Fibroblast of the aortic adventitia (primary cell): ENCODE measurements around the gene AKAP12. TPM values are rescaled to one million over a fixed set of nuclear protein-coding genes. Genes with fewer than 3 reads are reported as not detected.
"Not testable (repeated sequence)": the region's sequence is repeated elsewhere in the genome, so short reads cannot be mapped to it uniquely, and the experiment has no call there.

ENCODE experiments used
- DNase-seq: peaks from one replicate; pipeline ENCODE4 v3.0.0-alpha.2; 2010; ENCODE audit warnings: low read depth
- H3K4me3 ChIP-seq: 2 replicates; pipeline ENCODE4 v1.5.1; 2011; ENCODE audit warnings: low read depth, mild to moderate bottlenecking, control low read depth, low read length, moderate library complexity
- total RNA-seq: library from RNA; depleted of rRNA; stranded (reverse); fragments of >200 nt; gene quantifications from 2 replicates; pipeline ENCODE4 v1.2.3, GENCODE V29; 2012; ENCODE audit warnings: low replicate concordance
- TF ChIP-seq, protein P1 (sequence below): IDR thresholded peaks from 2 replicates; pipeline ENCODE4 v1.5.1; 2011; ENCODE audit warnings: mild to moderate bottlenecking, low read length, control low read depth, inconsistent platforms; ENCODE audit not compliant: insufficient read depth

The AKAP12 gene
- total RNA-seq, 1 donor = 196 TPM

DNA sequence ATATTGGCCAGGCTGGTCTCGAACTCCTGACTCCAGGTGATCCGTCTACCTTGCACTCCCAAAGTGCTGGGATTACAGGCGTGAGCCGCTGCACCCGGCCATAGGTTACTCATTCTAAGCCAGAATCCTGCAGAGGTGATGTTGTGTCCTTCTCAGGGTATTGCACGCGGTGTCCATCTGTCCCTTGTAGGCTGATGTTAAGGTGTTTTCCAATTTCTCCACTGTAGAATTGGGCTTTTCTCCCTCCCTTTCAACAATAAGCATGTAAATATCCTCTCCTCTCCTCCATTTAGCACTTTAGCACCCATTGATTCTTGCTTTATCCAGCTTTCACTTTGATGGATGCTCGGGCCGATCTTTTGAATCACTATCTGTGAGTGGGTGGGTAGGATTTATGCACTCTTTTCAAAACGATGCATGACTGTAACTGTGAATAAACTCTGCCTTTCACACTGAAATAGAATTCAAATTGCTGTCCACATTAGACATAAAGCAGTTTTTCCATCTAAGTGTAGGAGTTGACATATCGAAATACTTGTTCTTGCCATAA lies 99.0 kb downstream of the AKAP12 start:
- TF ChIP-seq, protein P1, sequence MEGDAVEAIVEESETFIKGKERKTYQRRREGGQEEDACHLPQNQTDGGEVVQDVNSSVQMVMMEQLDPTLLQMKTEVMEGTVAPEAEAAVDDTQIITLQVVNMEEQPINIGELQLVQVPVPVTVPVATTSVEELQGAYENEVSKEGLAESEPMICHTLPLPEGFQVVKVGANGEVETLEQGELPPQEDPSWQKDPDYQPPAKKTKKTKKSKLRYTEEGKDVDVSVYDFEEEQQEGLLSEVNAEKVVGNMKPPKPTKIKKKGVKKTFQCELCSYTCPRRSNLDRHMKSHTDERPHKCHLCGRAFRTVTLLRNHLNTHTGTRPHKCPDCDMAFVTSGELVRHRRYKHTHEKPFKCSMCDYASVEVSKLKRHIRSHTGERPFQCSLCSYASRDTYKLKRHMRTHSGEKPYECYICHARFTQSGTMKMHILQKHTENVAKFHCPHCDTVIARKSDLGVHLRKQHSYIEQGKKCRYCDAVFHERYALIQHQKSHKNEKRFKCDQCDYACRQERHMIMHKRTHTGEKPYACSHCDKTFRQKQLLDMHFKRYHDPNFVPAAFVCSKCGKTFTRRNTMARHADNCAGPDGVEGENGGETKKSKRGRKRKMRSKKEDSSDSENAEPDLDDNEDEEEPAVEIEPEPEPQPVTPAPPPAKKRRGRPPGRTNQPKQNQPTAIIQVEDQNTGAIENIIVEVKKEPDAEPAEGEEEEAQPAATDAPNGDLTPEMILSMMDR = no peak
- peak overlapping the region; percentile 14 for H3K4me3 ChIP-seq
- no peak for DNase-seq

DNA sequence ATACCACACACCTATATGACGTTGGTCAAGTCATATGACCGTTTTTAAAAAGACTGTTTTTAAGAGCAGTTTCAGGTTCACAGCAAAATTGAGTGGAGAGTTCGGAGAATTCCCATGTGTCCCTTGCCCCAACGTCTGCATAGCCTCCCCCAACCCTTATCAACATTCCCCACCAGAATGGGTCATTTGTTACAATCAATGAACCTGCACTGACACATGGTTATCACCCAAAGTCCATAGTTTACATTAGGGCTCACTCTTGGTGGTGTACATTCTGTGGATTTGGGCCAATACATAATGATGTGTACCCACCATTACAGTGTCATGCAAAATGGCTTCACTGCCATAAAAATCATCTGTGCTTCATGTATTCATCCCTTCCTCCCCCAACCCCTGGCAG lies 99.6 kb downstream of the AKAP12 start:
- no peak overlapping the region for H3K4me3 ChIP-seq
- TF ChIP-seq, protein P1 = no peak
- DNase-seq = peak; percentile 31

DNA sequence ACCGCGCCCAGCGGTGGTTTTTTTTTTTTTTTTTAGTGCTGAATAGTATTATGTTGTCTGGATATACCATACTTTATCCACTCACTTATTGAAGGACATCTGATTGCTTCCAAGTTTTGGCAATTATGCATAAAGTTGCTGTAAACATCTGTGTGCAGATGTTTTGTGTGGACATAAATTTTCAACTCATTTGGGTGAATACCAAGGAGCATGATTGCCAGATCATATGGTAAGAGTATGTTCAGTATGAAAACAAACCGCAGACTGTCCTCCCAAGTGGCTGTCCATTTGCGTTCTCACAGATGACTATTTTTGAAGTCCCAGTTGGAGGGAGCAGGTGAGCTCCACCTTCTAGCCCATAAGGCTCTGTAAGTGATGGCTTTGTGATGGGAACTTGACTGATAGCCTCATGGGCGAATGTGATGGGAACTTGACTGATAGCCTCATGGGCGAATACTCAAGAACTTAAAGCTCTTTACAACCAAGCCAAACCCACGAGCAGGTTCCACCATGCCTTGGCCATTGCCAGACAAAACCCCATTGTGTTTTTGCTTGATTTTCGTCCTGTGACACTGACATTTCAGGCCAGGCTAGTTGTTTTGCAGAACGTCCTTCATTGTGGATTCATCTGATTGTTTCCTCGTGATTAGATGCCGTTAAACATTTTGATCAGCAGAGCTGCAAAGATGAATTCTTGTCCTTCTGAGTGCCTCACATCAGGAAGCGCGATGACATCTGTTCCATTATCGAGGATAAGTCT lies 100.6 kb downstream of the AKAP12 start:
- TF ChIP-seq, protein P1 = no peak
- no peak for DNase-seq
- H3K4me3 ChIP-seq = no peak overlapping the region

DNA sequence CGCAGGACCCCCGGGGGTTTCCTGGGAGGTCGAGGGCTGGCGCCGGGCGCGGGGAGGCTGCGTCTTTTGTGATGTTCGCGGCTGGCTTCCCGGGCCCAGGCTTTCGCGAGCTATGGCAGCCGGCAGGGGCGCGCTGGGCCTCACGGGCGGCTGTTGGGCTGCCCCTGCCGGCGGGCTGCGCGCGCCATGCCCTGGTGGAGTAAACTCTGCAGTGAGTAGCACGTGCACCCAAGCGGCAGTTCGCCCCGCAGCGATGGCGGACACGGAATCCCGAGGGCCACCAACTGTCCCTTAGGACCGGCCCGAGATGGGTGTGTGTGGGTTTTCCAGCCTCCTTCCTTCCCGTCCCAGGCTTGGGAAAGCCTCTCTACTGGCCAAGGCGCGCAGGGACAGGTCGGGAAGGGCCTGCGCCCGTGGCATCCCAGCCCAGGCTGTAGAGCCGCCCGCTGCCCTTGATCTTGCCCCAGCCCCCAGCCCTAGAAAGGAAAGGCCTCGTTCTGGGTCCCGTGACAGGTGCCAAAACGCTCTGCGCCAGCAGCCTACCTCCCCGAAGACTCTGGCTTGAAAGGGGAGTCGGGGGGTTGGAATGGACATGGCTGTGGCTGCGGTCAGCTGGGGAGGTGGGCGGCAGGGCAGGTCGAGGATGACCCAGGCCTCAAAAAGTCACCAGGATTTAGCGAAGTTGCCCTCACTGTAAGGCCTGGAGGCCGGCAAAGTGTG lies 101.9 kb downstream of the AKAP12 start:
- H3K4me3 ChIP-seq = no peak overlapping the region
- DNase-seq = no peak
- TF ChIP-seq, protein P1 = no peak

DNA sequence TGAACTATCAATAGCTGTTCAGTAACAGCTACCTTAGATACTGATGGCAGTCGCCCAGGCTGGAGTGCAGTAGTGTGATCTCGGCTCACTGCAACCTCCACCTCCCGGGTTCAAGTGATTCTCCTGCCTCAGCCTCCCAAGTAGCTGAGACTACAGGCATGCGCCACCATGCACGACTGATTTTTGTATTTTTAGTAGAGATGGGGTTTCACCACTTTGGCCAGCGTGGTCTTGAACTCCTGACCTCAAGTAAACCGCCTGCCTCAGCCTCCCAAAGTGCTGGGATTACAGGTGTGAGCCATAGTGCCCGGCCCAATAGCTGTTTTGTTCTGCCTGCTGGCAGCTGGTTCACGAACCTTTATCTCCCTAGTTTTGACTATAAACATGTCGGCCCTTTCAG lies 103.0 kb downstream of the AKAP12 start:
- not testable (repeated sequence) for H3K4me3 ChIP-seq, DNase-seq

DNA sequence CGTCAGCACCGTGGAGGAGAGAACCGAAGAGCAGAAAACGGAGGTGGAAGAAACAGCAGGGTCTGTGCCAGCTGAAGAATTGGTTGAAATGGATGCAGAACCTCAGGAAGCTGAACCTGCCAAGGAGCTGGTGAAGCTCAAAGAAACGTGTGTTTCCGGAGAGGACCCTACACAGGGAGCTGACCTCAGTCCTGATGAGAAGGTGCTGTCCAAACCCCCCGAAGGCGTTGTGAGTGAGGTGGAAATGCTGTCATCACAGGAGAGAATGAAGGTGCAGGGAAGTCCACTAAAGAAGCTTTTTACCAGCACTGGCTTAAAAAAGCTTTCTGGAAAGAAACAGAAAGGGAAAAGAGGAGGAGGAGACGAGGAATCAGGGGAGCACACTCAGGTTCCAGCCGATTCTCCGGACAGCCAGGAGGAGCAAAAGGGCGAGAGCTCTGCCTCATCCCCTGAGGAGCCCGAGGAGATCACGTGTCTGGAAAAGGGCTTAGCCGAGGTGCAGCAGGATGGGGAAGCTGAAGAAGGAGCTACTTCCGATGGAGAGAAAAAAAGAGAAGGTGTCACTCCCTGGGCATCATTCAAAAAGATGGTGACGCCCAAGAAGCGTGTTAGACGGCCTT lies 110.0 kb downstream of the AKAP12 start:
- TF ChIP-seq, protein P1 = no peak
- DNase-seq = no peak
- H3K4me3 ChIP-seq = no peak overlapping the region

DNA sequence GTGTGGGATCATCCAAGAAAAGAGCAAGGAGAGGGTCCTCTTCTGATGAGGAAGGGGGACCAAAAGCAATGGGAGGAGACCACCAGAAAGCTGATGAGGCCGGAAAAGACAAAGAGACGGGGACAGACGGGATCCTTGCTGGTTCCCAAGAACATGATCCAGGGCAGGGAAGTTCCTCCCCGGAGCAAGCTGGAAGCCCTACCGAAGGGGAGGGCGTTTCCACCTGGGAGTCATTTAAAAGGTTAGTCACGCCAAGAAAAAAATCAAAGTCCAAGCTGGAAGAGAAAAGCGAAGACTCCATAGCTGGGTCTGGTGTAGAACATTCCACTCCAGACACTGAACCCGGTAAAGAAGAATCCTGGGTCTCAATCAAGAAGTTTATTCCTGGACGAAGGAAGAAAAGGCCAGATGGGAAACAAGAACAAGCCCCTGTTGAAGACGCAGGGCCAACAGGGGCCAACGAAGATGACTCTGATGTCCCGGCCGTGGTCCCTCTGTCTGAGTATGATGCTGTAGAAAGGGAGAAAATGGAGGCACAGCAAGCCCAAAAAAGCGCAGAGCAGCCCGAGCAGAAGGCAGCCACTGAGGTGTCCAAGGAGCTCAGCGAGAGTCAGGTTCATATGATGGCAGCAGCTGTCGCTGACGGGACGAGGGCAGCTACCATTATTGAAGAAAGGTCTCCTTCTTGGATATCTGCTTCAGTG lies 110.8 kb downstream of the AKAP12 start:
- DNase-seq = no peak
- TF ChIP-seq, protein P1 = no peak
- H3K4me3 ChIP-seq = no peak overlapping the region
